GM18907 (cell line): ENCODE data around the gene ETV6.
A peak's percentile ranks its signal among the peaks of the same experiment; 100 is the strongest.

Experiments
- ATAC-seq: cut with Tn5 transposase; IDR thresholded peaks from one replicate; pipeline ENCODE4 v1.9.1; 2021; ENCODE audit warnings: mild to moderate bottlenecking, moderate library complexity; ENCODE audit not compliant: unreplicated experiment

The ETV6 gene

GRCh38 chr12:11797317-11797913, 147.9 kb downstream of the ETV6 start:
- ATAC-seq = no peak

GRCh38 chr12:11798006-11798708, 148.7 kb downstream of the ETV6 start:
- no peak for ATAC-seq

GRCh38 chr12:11798856-11799501, 149.5 kb downstream of the ETV6 start:
- no peak for ATAC-seq

GRCh38 chr12:11799502-11799873, 150.0 kb downstream of the ETV6 start:
- ATAC-seq = no peak

- ATAC-seq = no peak
These were observed 152.2 kb downstream of the ETV6 start for GRCh38 chr12:11801643-11802042.

GRCh38 chr12:11804130-11804529, 154.7 kb downstream of the ETV6 start:
- ATAC-seq = no peak

- no peak for ATAC-seq
These were observed 155.6 kb downstream of the ETV6 start for GRCh38 chr12:11805043-11805442.

- no peak for ATAC-seq
These were observed 156.2 kb downstream of the ETV6 start for GRCh38 chr12:11805680-11806079.

- ATAC-seq = peak; percentile 38
These were observed 158.0 kb downstream of the ETV6 start for GRCh38 chr12:11807458-11807857.

- ATAC-seq = no peak
These were observed 159.5 kb downstream of the ETV6 start for GRCh38 chr12:11808931-11809330.

- no peak for ATAC-seq
These were observed 160.7 kb downstream of the ETV6 start for GRCh38 chr12:11810206-11810545.

GRCh38 chr12:11811008-11811407, 161.5 kb downstream of the ETV6 start:
- ATAC-seq = no peak

- ATAC-seq = no peak
These were observed 162.7 kb downstream of the ETV6 start for GRCh38 chr12:11812241-11812585.

GRCh38 chr12:11812586-11813437, 163.3 kb downstream of the ETV6 start:
- ATAC-seq = peak; percentile 58

- ATAC-seq = no peak
These were observed 164.0 kb downstream of the ETV6 start for GRCh38 chr12:11813438-11813813.

GRCh38 chr12:11814374-11814773, 164.9 kb downstream of the ETV6 start:
- ATAC-seq = no peak

- ATAC-seq = no peak
These were observed 165.9 kb downstream of the ETV6 start for GRCh38 chr12:11815397-11815796.

GRCh38 chr12:11819643-11820042, 170.2 kb downstream of the ETV6 start:
- ATAC-seq = no peak

- no peak for ATAC-seq
These were observed 171.0 kb downstream of the ETV6 start for GRCh38 chr12:11820476-11820875.

GRCh38 chr12:11821386-11822080, 172.1 kb downstream of the ETV6 start:
- no peak for ATAC-seq
